Liver (tissue), 9 donors: ENCODE measurements around the gene TNNT3. TPM values are rescaled to one million over a fixed set of nuclear protein-coding genes. Genes with fewer than 3 reads are reported as not detected.
"Not testable (repeated sequence)": the region's sequence is repeated elsewhere in the genome, so short reads cannot be mapped to it uniquely, and the experiment has no call there.

Experiments
- DNase-seq: peaks from one replicate; pipeline ENCODE4 v3.0.0-alpha.2; 2017; ENCODE audit warnings: low spot score
- H3K27ac ChIP-seq, 2 donors: one replicate each; pipeline ENCODE4 v1.7.0; 2013; ENCODE audit warnings: inconsistent platforms in 2 of 2, low read length in 2 of 2, control low read depth in 1 of 2, low read depth in 1 of 2, mild to moderate bottlenecking in 1 of 2
- H3K27me3 ChIP-seq, 4 donors: one replicate each; pipeline versions ENCODE4 v1.6.1 to v1.7.0; 2013; ENCODE audit warnings: low read length in 3 of 4, inconsistent platforms in 1 of 4, mild to moderate bottlenecking in 1 of 4, moderate library complexity in 1 of 4; ENCODE audit not compliant: control insufficient read depth in 4 of 4, insufficient read depth in 4 of 4
- H3K36me3 ChIP-seq, 4 donors: one replicate each; pipeline versions ENCODE4 v1.6.1 to v1.7.0; 2013; ENCODE audit warnings: low read length in 3 of 4, mild to moderate bottlenecking in 3 of 4, low read depth in 1 of 4, moderate library complexity in 1 of 4; ENCODE audit not compliant: control insufficient read depth in 4 of 4, insufficient read depth in 3 of 4
- H3K4me1 ChIP-seq, 4 donors: one replicate each; pipeline versions ENCODE4 v1.6.1 to v1.7.0; 2013; ENCODE audit warnings: low read length in 3 of 4, mild to moderate bottlenecking in 3 of 4, moderate library complexity in 1 of 4; ENCODE audit not compliant: control insufficient read depth in 4 of 4, insufficient read depth in 4 of 4
- H3K4me3 ChIP-seq, 3 donors: one replicate each; pipeline versions ENCODE4 v1.6.1 to v1.7.0; 2013; ENCODE audit warnings: low read length in 3 of 3, control low read depth in 1 of 3, low read depth in 1 of 3, mild to moderate bottlenecking in 1 of 3
- H3K9ac ChIP-seq, 2 donors: one replicate each; pipeline ENCODE4 v1.7.0; 2013; ENCODE audit warnings: low read length in 2 of 2, mild to moderate bottlenecking in 2 of 2, moderate library complexity in 2 of 2, control low read depth in 1 of 2, low read depth in 1 of 2
- H3K9me3 ChIP-seq, 4 donors: one replicate each; pipeline versions ENCODE4 v1.6.1 to v1.7.0; 2013; ENCODE audit warnings: low read length in 3 of 4; ENCODE audit not compliant: control insufficient read depth in 4 of 4
- CTCF ChIP-seq: fragments of 150-350 bp; IDR thresholded peaks from 2 replicates; pipeline ENCODE4 v1.5.1; 2017; ENCODE audit warnings: improper control_type of control experiment, low read depth, low read length; ENCODE audit not compliant: missing input control
- EGR1 ChIP-seq, 2 donors: IDR thresholded peaks; 2 replicates each; pipeline ENCODE4 v1.6.1; 2016 to 2018; ENCODE audit warnings: antibody characterized with exemption in 2 of 2, low read depth in 2 of 2
- FOXA1 ChIP-seq: IDR thresholded peaks from 2 replicates; pipeline ENCODE4 v1.6.1; 2016; ENCODE audit warnings: antibody characterized with exemption
- FOXA2 ChIP-seq: IDR thresholded peaks from 2 replicates; pipeline ENCODE4 v1.6.1; 2016; ENCODE audit warnings: antibody characterized with exemption
- GABPA ChIP-seq, 2 donors: IDR thresholded peaks in 1 of 2; conservative IDR thresholded peaks in 1 of 2; 2 replicates each; pipeline ENCODE4 v1.6.1; 2016; ENCODE audit warnings: antibody characterized with exemption in 2 of 2, mild to moderate bottlenecking in 1 of 2, moderate library complexity in 1 of 2
- HNF4A ChIP-seq, 2 donors: conservative IDR thresholded peaks; 2 replicates each; pipeline ENCODE4 v1.6.1; 2016; ENCODE audit warnings: antibody characterized with exemption in 2 of 2, mild to moderate bottlenecking in 2 of 2
- HNF4G ChIP-seq: IDR thresholded peaks from 2 replicates; pipeline ENCODE4 v1.6.1; 2016; ENCODE audit warnings: antibody characterized with exemption
- JUND ChIP-seq, 2 donors: IDR thresholded peaks; 2 replicates each; pipeline ENCODE4 v1.6.1; 2016; ENCODE audit warnings: antibody characterized with exemption in 2 of 2
- MAX ChIP-seq: IDR thresholded peaks from 2 replicates; pipeline ENCODE4 v1.6.1; 2016; ENCODE audit warnings: antibody characterized with exemption
- RAD21 ChIP-seq, 2 donors: IDR thresholded peaks; 2 replicates each; pipeline ENCODE4 v1.6.1; 2016; ENCODE audit warnings: antibody characterized with exemption in 2 of 2, mild to moderate bottlenecking in 2 of 2
- RXRA ChIP-seq, 2 donors: IDR thresholded peaks; 2 replicates each; pipeline ENCODE4 v1.6.1; 2017 to 2018; ENCODE audit warnings: antibody characterized with exemption in 2 of 2, mild to moderate bottlenecking in 1 of 2
- SP1 ChIP-seq: IDR thresholded peaks from 2 replicates; pipeline ENCODE4 v1.6.1; 2018; ENCODE audit warnings: antibody characterized with exemption, mild to moderate bottlenecking
- TAF1 ChIP-seq: conservative IDR thresholded peaks from 2 replicates; pipeline ENCODE4 v1.6.1; 2016; ENCODE audit warnings: antibody characterized with exemption, mild to moderate bottlenecking
- YY1 ChIP-seq: IDR thresholded peaks from 2 replicates; pipeline ENCODE4 v1.6.1; 2016; ENCODE audit warnings: antibody characterized with exemption, mild to moderate bottlenecking
- WGBS: extraction: QIAGEN DNeasy Blood & Tissue Kit; methylation state at CpG from one replicate; pipeline ENCODE4 v1.1.7; 2013; 5-methylcytosine and 5-hydroxymethylcytosine counted together
- polyA plus RNA-seq, 2 donors: library from polyadenylated mRNA; stranded (reverse) in 1 of 2; unstranded in 1 of 2; fragments of 200-250 nt in 1 of 2; fragments of >200 nt in 1 of 2; fragmentation: Nextera tagmentation in 1 of 2; extraction: Ambion mirVana in 1 of 2; gene quantifications; one replicate each; pipeline versions ENCODE4 v1.2.1 to v1.2.3, GENCODE V29; 2013 to 2015
- total RNA-seq, 2 donors: library from RNA; depleted of rRNA; stranded (reverse); fragments of >200 nt; gene quantifications; one replicate each; pipeline ENCODE4 v1.2.3, GENCODE V29; 2014
- TF ChIP-seq, protein P1 (sequence below): IDR thresholded peaks from 2 replicates; pipeline ENCODE4 v1.6.1; 2016; ENCODE audit warnings: antibody characterized with exemption
- TF ChIP-seq, protein P2 (sequence below): IDR thresholded peaks from 2 replicates; pipeline ENCODE4 v1.6.1; 2016; ENCODE audit warnings: antibody characterized with exemption
- donor health status: healthy.
- donor health status: healthy.
- donor health status: healthy.
- donor health status: healthy.
- donor health status: healthy.

The TNNT3 gene
- total and polyA plus RNA-seq, 4 donors: 0.06 to 0.14 TPM; not detected in 2

- TF ChIP-seq HNF4A (conservative IDR thresholded peaks at IDR 0.05): no peak
- no peak for TF ChIP-seq TAF1
- no peak for TF ChIP-seq JUND (IDR thresholded peaks at IDR 0.05)
Measured at GRCh38 chr11:1884303-1884700, 35.2 kb upstream of the TNNT3 start (continued).

DNA sequence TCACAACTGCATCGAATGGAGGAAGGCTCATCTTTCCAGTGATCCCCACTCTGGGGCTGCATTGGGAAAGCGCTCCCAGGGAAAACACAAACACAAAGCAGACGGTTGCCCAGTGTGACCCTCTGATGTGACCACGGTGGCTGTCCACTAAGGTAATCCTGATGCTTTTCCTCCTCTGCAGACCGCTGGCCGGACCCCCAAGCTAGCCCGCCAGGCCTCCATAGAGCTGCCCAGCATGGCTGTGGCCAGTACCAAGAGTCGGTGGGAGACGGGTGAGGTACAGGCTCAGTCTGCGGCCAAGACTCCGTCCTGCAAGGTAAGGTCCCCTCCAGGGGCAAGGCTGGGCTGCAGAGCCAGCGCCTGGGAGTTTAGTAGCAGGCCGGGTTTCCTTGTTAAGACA is 33.0 kb upstream of the TNNT3 start:
- DNase-seq, H3K9ac ChIP-seq, H3K27ac ChIP-seq, H3K4me1 ChIP-seq, H3K9me3 ChIP-seq, H3K36me3 ChIP-seq, H3K27me3 ChIP-seq, H3K4me3 ChIP-seq: not testable (repeated sequence)
- WGBS: 88% methylated on average over 13 of the region's 13 CpGs

- Histone ChIP-seq H3K4me3 (no peak overlapping the region), H3K4me1 (peaks cover 0 to 6% (median 0%) of the 10 kb centered on the region in 4 donors), H3K27ac (no peak overlapping the region), H3K9me3 (no peaks in the 10 kb centered on the region), H3K36me3 (no peaks in the 10 kb centered on the region), H3K9ac (no peak overlapping the region), H3K27me3 (no peaks in the 10 kb centered on the region)
- TF ChIP-seq CTCF: no peak
- WGBS: 86% methylated on average over 11 of the region's 11 CpGs
- DNase-seq: no peak
Measured at GRCh38 chr11:1887451-1888346, 31.8 kb upstream of the TNNT3 start.

- Histone ChIP-seq H3K27me3 (no peaks in the 10 kb centered on the region), H3K9me3 (no peaks in the 10 kb centered on the region), H3K27ac (no peak overlapping the region), H3K4me1 (peaks cover 0 to 6% (median 0%) of the 10 kb centered on the region in 4 donors), H3K9ac (no peak overlapping the region), H3K36me3 (no peaks in the 10 kb centered on the region), H3K4me3 (no peak overlapping the region)
- DNase-seq: no peak
- WGBS: 74% methylated on average over 9 of the region's 9 CpGs
- TF ChIP-seq, protein P1, sequence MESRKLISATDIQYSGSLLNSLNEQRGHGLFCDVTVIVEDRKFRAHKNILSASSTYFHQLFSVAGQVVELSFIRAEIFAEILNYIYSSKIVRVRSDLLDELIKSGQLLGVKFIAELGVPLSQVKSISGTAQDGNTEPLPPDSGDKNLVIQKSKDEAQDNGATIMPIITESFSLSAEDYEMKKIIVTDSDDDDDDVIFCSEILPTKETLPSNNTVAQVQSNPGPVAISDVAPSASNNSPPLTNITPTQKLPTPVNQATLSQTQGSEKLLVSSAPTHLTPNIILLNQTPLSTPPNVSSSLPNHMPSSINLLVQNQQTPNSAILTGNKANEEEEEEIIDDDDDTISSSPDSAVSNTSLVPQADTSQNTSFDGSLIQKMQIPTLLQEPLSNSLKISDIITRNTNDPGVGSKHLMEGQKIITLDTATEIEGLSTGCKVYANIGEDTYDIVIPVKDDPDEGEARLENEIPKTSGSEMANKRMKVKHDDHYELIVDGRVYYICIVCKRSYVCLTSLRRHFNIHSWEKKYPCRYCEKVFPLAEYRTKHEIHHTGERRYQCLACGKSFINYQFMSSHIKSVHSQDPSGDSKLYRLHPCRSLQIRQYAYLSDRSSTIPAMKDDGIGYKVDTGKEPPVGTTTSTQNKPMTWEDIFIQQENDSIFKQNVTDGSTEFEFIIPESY: no peak
- TF ChIP-seq SP1 (no peak), RAD21 (IDR thresholded peaks at IDR 0.05) (no peak), MAX (no peak), TAF1 (no peak), HNF4G (no peak), JUND (IDR thresholded peaks at IDR 0.05) (no peak), FOXA1 (no peak), GABPA (IDR thresholded peaks at IDR 0.05 in 1 of 2, conservative IDR thresholded peaks at IDR 0.05 in 1 of 2) (no peak), CTCF (no peak), FOXA2 (no peak), RXRA (IDR thresholded peaks at IDR 0.05) (no peak), EGR1 (IDR thresholded peaks at IDR 0.05; ENCODE audit: low read depth in 2 of 2) (no peak), YY1 (no peak)
- TF ChIP-seq, protein P2, sequence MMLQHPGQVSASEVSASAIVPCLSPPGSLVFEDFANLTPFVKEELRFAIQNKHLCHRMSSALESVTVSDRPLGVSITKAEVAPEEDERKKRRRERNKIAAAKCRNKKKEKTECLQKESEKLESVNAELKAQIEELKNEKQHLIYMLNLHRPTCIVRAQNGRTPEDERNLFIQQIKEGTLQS: no peak
Measured at GRCh38 chr11:1888347-1888753, 31.2 kb upstream of the TNNT3 start.
